ENCODE data around the gene CDC16. TPM values are rescaled to one million over a fixed set of nuclear protein-coding genes. Genes with fewer than 3 reads are reported as not detected.

Gene CDC16
- total and polyA plus RNA-seq, 2 of the 8 experiments (the other 6 are each of a cell fraction or from before 2014, with no cell fraction given) = 42.5 to 83.4 TPM

DNA sequence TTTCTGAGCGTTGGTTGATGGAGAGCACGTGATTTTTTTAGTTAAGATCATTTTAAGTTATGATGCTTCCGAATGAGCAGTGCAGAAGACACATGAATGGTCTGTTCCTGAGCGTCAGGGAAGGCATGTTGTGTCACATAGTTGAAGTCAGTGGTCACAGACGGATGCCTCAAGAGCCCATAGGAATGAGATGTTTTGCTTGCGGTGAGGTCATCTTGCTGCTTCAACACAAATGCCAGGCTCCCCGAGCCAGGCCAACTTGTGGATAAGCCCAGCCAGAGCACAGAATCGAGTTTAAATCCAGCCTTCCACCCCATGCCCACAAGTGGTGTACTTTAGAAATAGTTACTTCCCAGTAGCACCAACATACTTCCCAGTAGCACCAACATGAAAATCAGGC lies 52.1 kb downstream of the CDC16 start:
- no peak overlapping the region for H3K9ac ChIP-seq (replicated peaks in 1 of 4; ENCODE audit: extremely low read depth in 1 of 4, low read depth in 3 of 4, low read length in 3 of 4)
- FAIRE-seq = no peak

More for the DNA sequence above, 52.1 kb downstream of the CDC16 start:
- WGBS, 2 experiments (ENCODE audit: extremely low coverage in 1 of 2, insufficient coverage in 1 of 2, insufficient read length in 1 of 2, insufficient replicate concordance in 2 of 2, low coverage in 1 of 2, low lambda C conversion rate in 2 of 2, missing lambda C conversion rate in 1 of 2) = 95% methylated on average over 8 of the region's 8 CpGs; no CpG with 5 or more reads in 1 of the 2 experiments
- no peak overlapping the region for H2AK5ac ChIP-seq (ENCODE audit: low read depth, low read length)
- no peak overlapping the region for H2AFZ ChIP-seq (ENCODE audit: low read length)
- H3K56ac ChIP-seq (replicated peaks; ENCODE audit: insufficient read length, low read depth, low read length) = no peak overlapping the region
- H3K4me2 ChIP-seq (ENCODE audit: insufficient read depth in 1 of 2, low read depth in 2 of 2, low read length in 2 of 2) = no peak overlapping the region
- TF ChIP-seq SRF (IDR thresholded peaks at IDR 0.05; ENCODE audit: low read depth, low read length) = no peak
- no peak for TF ChIP-seq HDAC2 (IDR thresholded peaks at IDR 0.05; ENCODE audit: borderline replicate concordance in 1 of 2, low read depth in 2 of 2, low read length in 2 of 2)
- no peak for TF ChIP-seq KDM5A (IDR thresholded peaks at IDR 0.05; ENCODE audit: low read length)
- no peak for TF ChIP-seq TAF1 (IDR thresholded peaks at IDR 0.05; ENCODE audit: low read depth, low read length)
- no peaks in the 10 kb centered on the region for H3K23me2 ChIP-seq (ENCODE audit: low read depth, low read length)
- H3K9me3 ChIP-seq (ENCODE audit: insufficient read depth in 2 of 2, low read depth in 1 of 2, low read length in 1 of 2) = no peaks in the 10 kb centered on the region
- H4K91ac ChIP-seq (replicated peaks; ENCODE audit: insufficient read length, low read length) = no peak overlapping the region
- POLR2A ChIA-PET (ENCODE audit: partially characterized antibody) = interaction anchor here (0.7 to 1.3 kb wide), 3 partner anchors 9 to 48 kb away, joined by 3 to 6 read pairs (median 3); no protein-coding TSS in a partner anchor
- H3K27me3 ChIP-seq (replicated peaks in 1 of 4; ENCODE audit: control insufficient read depth in 3 of 4, extremely low read depth in 1 of 4, insufficient read depth in 3 of 4, low read length in 3 of 4) = no peaks in the 10 kb centered on the region
- no peak overlapping the region for H2BK120ac ChIP-seq (replicated peaks; ENCODE audit: low read depth, low read length)
- no peak overlapping the region for H3K14ac ChIP-seq (ENCODE audit: insufficient read length)
- no peak overlapping the region for H2BK12ac ChIP-seq (ENCODE audit: low read depth, low read length)
- no peak overlapping the region for H3K18ac ChIP-seq (ENCODE audit: extremely low read depth, low read length)
- H4K8ac ChIP-seq (ENCODE audit: extremely low read depth, insufficient read depth, low read length) = no peak overlapping the region
- H3K79me1 ChIP-seq (ENCODE audit: low read depth, low read length) = peaks cover 4% of the 10 kb centered on the region
- no peak overlapping the region for H2BK20ac ChIP-seq (ENCODE audit: low read length)
- DNase-seq (ENCODE audit: low read depth in 1 of 2, low spot score in 2 of 2) = no peak
- H2BK5ac ChIP-seq (ENCODE audit: low read depth, low read length) = no peak overlapping the region
- peaks cover 0 to 8% of the 10 kb centered on the region in 2 experiments for H4K20me1 ChIP-seq (replicated peaks in 1 of 2; ENCODE audit: control insufficient read depth in 1 of 2, insufficient read depth in 2 of 2, low read length in 2 of 2)
- H2BK15ac ChIP-seq (ENCODE audit: low read length) = no peak overlapping the region
- no peak overlapping the region for H3K27ac ChIP-seq (ENCODE audit: low read depth, low read length)
- no peak overlapping the region for H3K4me3 ChIP-seq (ENCODE audit: extremely low read depth in 1 of 4, insufficient read depth in 2 of 4, low read depth in 3 of 4, low read length in 4 of 4)
- H3K4ac ChIP-seq (replicated peaks; ENCODE audit: insufficient read length, low read depth, low read length) = no peak overlapping the region
- peaks cover 9 to 66% (median 28%) of the 10 kb centered on the region in 4 experiments for H3K36me3 ChIP-seq (ENCODE audit: control insufficient read depth in 2 of 4, insufficient read depth in 4 of 4, low read length in 3 of 4)
- CTCF ChIA-PET (ENCODE audit: partially characterized antibody) = no interaction called here
- no peak overlapping the region for H3K23ac ChIP-seq (ENCODE audit: insufficient read length)
- H4K5ac ChIP-seq (ENCODE audit: insufficient read length, low read depth, low read length) = no peak overlapping the region
- peaks cover 0 to 55% of the 10 kb centered on the region in 2 experiments; a peak in 2 of 4 replicates for H3K79me2 ChIP-seq (ENCODE audit: control insufficient read depth in 1 of 2, insufficient read depth in 2 of 2, low read length in 2 of 2)
- H3K4me1 ChIP-seq (replicated peaks in 1 of 4; ENCODE audit: control insufficient read depth in 3 of 4, insufficient read depth in 4 of 4, low read length in 3 of 4) = no peaks in the 10 kb centered on the region
